HepG2 (cell line): ENCODE results near the gene ARL15. TPM values are rescaled to one million over a fixed set of nuclear protein-coding genes. Genes with fewer than 3 reads are reported as not detected.

ENCODE experiments used
- ATF4 ChIP-seq, 2 experiments: fragments of 450-650 bp in 1 of 2; sonication (generic) in 1 of 2; formaldehyde crosslinking; IDR thresholded peaks; 2 replicates each; pipeline versions ENCODE4 v1.5.0 to v1.8.0; 2020 to 2022; ENCODE audit warnings: mild to moderate bottlenecking in 1 of 2, missing genetic modification reagents in 1 of 2
- CREBL2 ChIP-seq: sonication (generic); formaldehyde crosslinking; IDR thresholded peaks from 2 replicates; pipeline ENCODE4 v1.8.1; 2023; ENCODE audit warnings: missing genetic modification reagents, mild to moderate bottlenecking, borderline replicate concordance
- DMAP1 ChIP-seq: IDR thresholded peaks from 2 replicates; pipeline ENCODE4 v1.6.1; 2016
- NFAT5 ChIP-seq: sonication (generic); formaldehyde crosslinking; IDR thresholded peaks from 2 replicates; pipeline ENCODE4 v1.4.0; 2020; ENCODE audit warnings: missing genetic modification reagents
- POLR2AphosphoS2 ChIP-seq: IDR thresholded peaks from 2 replicates; pipeline ENCODE4 v1.6.1; 2011; ENCODE audit warnings: low read depth, low read length, improper control_type of control experiment
- POLR2AphosphoS5 ChIP-seq: IDR thresholded peaks from 2 replicates; pipeline ENCODE4 v1.6.1; 2012; ENCODE audit warnings: low read depth, low read length
- PREB ChIP-seq: sonication (generic); formaldehyde crosslinking; IDR thresholded peaks from 2 replicates; pipeline ENCODE4 v1.4.0; 2020; ENCODE audit warnings: missing genetic modification reagents
- TCF7L2 ChIP-seq: IDR thresholded peaks from 2 replicates; pipeline ENCODE4 v1.6.1; 2011; ENCODE audit warnings: mild to moderate bottlenecking, low read depth, low read length, moderate library complexity
- ZNF232 ChIP-seq: sonication (generic); formaldehyde crosslinking; IDR thresholded peaks from 2 replicates; pipeline ENCODE4 v1.4.0; 2020; ENCODE audit warnings: missing genetic modification reagents, borderline replicate concordance
- ZNF317 ChIP-seq: sonication (generic); formaldehyde crosslinking; IDR thresholded peaks from 2 replicates; pipeline ENCODE4 v1.5.0; 2020; ENCODE audit warnings: mild to moderate bottlenecking, missing genetic modification reagents
- ZNF567 ChIP-seq: sonication (generic); formaldehyde crosslinking; IDR thresholded peaks from 2 replicates; pipeline ENCODE4 v1.8.1; 2023; ENCODE audit warnings: mild to moderate bottlenecking, missing genetic modification reagents, borderline replicate concordance
- ZNF589 ChIP-seq: sonication (generic); formaldehyde crosslinking; conservative IDR thresholded peaks from 2 replicates; pipeline ENCODE4 v1.8.0; 2022; ENCODE audit warnings: mild to moderate bottlenecking, moderate library complexity, missing genetic modification reagents
- polyA plus RNA-seq, 8 experiments: library from polyadenylated mRNA; depleted of rRNA in 3 of 8; stranded (reverse) in 7 of 8; unstranded in 1 of 8; fragments of >200 nt; fragmentation: Illumina TruSeq in 4 of 8; extraction: Trizol in 4 of 8; gene quantifications; 2 replicates each; pipeline versions ENCODE4 v1.2.1 to v1.2.3, GENCODE V29; 2011 to 2016; ENCODE audit warnings: low read depth in 4 of 8, missing spikeins in 1 of 8, mixed read lengths in 1 of 8; ENCODE audit not compliant: insufficient read depth in 1 of 8
- total RNA-seq, 5 experiments: library from RNA; depleted of rRNA; stranded (reverse); fragments of >200 nt; fragmentation: Illumina TruSeq; extraction: Trizol; gene quantifications; 2 replicates each; pipeline ENCODE4 v1.2.3, GENCODE V29; 2016; ENCODE audit warnings: low read depth in 1 of 5
- TF ChIP-seq, protein P1 (sequence below): sonication (generic); formaldehyde crosslinking; IDR thresholded peaks from 2 replicates; pipeline ENCODE4 v1.4.0; 2020; ENCODE audit warnings: low read depth, mild to moderate bottlenecking, missing genetic modification reagents
- TF ChIP-seq, protein P2 (sequence below): sonication (generic); formaldehyde crosslinking; IDR thresholded peaks from 2 replicates; pipeline ENCODE4 v1.4.0; 2020; ENCODE audit warnings: missing genetic modification reagents, mild to moderate bottlenecking, borderline replicate concordance
- TF ChIP-seq, protein P3 (sequence below): sonication (generic); formaldehyde crosslinking; IDR thresholded peaks from 2 replicates; pipeline ENCODE4 v1.9.0; 2021; ENCODE audit warnings: missing genetic modification reagents, mild to moderate bottlenecking, borderline replicate concordance

ARL15 gene
- total and polyA plus RNA-seq, 2 of the 13 experiments (the other 11 are each of a cell fraction or from before 2014, with no cell fraction given): 2.5 to 7.7 TPM

DNA sequence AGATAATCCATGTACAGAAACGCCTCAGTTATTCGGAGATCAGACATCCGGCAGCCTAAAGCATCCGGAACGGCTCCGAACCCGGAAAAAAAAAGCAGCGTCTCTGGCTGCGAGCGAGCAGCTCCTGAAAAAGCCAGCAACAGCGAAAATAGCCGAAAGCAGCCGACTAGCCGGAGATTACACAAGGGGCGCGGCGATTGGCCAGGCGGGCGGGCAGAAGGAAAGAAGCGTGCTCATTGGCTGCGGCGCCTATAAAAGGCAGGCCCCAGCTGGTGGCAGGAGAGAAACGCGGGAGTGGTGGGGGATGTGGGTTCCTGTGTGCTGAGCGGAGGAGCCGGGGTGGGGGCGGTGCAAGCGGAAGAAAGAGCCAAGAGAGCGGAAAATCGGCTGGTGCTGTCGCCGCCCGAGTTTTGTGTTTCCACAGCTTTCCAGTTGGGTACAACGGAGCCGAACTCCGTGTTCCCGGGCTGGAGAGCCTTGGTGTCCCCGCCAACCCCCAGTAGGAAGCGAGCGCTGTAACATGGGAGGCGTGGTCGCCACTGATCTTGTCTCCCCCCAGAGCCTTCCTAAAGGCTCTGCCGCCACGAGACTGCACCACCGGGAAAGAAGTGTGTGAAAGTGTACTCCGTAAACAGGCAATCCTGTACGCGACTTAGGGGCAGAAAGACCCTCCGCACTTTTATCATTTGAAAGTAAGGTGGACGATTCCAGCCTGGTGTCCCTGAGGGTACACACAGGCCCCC is at the start of gene ARL15 (continued):
- TF ChIP-seq ZNF567 (CRISPR knock-in tag) (no peak), POLR2AphosphoS2 (no peak), PREB (no peak), TCF7L2 (no peak), ZNF317 (CRISPR knock-in tag) (no peak), ZNF232 (CRISPR knock-in tag) (no peak), ATF4 (CRISPR knock-in tag; IDR thresholded peaks at IDR 0.05) (peak in 1 of 2 experiments; percentile 26; a peak in 1 of 4 replicates), POLR2AphosphoS5 (peak; percentile 98), DMAP1 (CRISPR knock-in tag) (peak; percentile 35; the same call in 1 of the 2 replicates), CREBL2 (CRISPR knock-in tag) (no peak), ZNF589 (no peak), NFAT5 (CRISPR knock-in tag) (no peak)
- TF ChIP-seq, protein P1, sequence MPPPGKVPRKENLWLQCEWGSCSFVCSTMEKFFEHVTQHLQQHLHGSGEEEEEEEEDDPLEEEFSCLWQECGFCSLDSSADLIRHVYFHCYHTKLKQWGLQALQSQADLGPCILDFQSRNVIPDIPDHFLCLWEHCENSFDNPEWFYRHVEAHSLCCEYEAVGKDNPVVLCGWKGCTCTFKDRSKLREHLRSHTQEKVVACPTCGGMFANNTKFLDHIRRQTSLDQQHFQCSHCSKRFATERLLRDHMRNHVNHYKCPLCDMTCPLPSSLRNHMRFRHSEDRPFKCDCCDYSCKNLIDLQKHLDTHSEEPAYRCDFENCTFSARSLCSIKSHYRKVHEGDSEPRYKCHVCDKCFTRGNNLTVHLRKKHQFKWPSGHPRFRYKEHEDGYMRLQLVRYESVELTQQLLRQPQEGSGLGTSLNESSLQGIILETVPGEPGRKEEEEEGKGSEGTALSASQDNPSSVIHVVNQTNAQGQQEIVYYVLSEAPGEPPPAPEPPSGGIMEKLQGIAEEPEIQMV (CRISPR knock-in tag): no peak
- TF ChIP-seq, protein P2, sequence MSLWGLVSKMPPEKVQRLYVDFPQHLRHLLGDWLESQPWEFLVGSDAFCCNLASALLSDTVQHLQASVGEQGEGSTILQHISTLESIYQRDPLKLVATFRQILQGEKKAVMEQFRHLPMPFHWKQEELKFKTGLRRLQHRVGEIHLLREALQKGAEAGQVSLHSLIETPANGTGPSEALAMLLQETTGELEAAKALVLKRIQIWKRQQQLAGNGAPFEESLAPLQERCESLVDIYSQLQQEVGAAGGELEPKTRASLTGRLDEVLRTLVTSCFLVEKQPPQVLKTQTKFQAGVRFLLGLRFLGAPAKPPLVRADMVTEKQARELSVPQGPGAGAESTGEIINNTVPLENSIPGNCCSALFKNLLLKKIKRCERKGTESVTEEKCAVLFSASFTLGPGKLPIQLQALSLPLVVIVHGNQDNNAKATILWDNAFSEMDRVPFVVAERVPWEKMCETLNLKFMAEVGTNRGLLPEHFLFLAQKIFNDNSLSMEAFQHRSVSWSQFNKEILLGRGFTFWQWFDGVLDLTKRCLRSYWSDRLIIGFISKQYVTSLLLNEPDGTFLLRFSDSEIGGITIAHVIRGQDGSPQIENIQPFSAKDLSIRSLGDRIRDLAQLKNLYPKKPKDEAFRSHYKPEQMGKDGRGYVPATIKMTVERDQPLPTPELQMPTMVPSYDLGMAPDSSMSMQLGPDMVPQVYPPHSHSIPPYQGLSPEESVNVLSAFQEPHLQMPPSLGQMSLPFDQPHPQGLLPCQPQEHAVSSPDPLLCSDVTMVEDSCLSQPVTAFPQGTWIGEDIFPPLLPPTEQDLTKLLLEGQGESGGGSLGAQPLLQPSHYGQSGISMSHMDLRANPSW: no peak
- TF ChIP-seq, protein P3, sequence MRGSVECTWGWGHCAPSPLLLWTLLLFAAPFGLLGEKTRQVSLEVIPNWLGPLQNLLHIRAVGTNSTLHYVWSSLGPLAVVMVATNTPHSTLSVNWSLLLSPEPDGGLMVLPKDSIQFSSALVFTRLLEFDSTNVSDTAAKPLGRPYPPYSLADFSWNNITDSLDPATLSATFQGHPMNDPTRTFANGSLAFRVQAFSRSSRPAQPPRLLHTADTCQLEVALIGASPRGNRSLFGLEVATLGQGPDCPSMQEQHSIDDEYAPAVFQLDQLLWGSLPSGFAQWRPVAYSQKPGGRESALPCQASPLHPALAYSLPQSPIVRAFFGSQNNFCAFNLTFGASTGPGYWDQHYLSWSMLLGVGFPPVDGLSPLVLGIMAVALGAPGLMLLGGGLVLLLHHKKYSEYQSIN (CRISPR knock-in tag): no peak
